Bronchial smooth muscle cell (primary cell): ENCODE data around the gene EPM2AIP1. TPM values are rescaled to one million over a fixed set of nuclear protein-coding genes. Genes with fewer than 3 reads are reported as not detected.

Experiments
- total RNA-seq: library from RNA; depleted of rRNA; stranded (reverse); fragments of >200 nt; gene quantifications from 2 replicates; pipeline ENCODE4 v1.2.1, GENCODE V29; 2014

The EPM2AIP1 gene
- total RNA-seq = 10.1 and 16.7 TPM in 2 replicates

GRCh38 chr3:36992806-36993325 is at the start of gene EPM2AIP1:
Gene EPM2AIP1 (minus strand): TSS chr3:36993131. CDS start chr3:36993077, 54 bp downstream.

GRCh38 chr3:36993326-36994283 is 674 bp upstream of the EPM2AIP1 start, which contains the start of gene MLH1:
Gene MLH1 (plus strand): TSS chr3:36993518. CDS start chr3:36993548, 30 bp downstream.

GRCh38 chr3:36944641-36945270 is 48.2 kb downstream of the EPM2AIP1 start, which contains the start of gene TRANK1:
Gene TRANK1 (minus strand): TSS chr3:36945054. CDS start chr3:36944809, 245 bp downstream.

Other genes starting within 250 kb of the EPM2AIP1 start
- gene DCLK3, start 228.6 kb downstream of the EPM2AIP1 start, total RNA-seq = under 0.01 TPM in 1 of 2 replicates, not detected in the other
- 16.9 and 22.2 TPM in 2 replicates for gene TRANK1, start 48.1 kb downstream of the EPM2AIP1 start, total RNA-seq
- gene MLH1, start 387 bp upstream of the EPM2AIP1 start, total RNA-seq = 36.2 and 42.7 TPM in 2 replicates
- 45.7 and 59.4 TPM in 2 replicates for gene LRRFIP2, start 181.5 kb upstream of the EPM2AIP1 start, total RNA-seq